Thoracic aorta (tissue), 2 donors: ENCODE data around the gene OR13J1. TPM values are rescaled to one million over a fixed set of nuclear protein-coding genes. Genes with fewer than 3 reads are reported as not detected.

Experiments
- ATAC-seq: fragments of 150-250 bp; one replicate; pipeline ENCODE4 v1.8.0; 2017; ENCODE audit warnings: low read depth; ENCODE audit not compliant: insufficient number of reproducible peaks, low FRiP score
- DNase-seq: peaks from one replicate; pipeline ENCODE4 v3.0.0-alpha.2; 2020; ENCODE audit warnings: low spot score
- H3K27ac ChIP-seq, 2 donors: fragments of 200-600 bp; sonication (generic); 1 replicate in 1 of 2; 2 replicates in 1 of 2; pipeline ENCODE4 v1.5.1; 2016; ENCODE audit warnings: mild to moderate bottlenecking in 2 of 2, moderate library complexity in 2 of 2
- H3K27me3 ChIP-seq: fragments of 200-600 bp; sonication (generic); replicated peaks from 2 replicates; pipeline ENCODE4 v1.6.0; 2016; ENCODE audit warnings: mild to moderate bottlenecking; ENCODE audit not compliant: insufficient read depth
- H3K36me3 ChIP-seq: fragments of 200-600 bp; sonication (generic); one replicate; pipeline ENCODE4 v1.5.1; 2016
- H3K4me1 ChIP-seq, 2 donors: fragments of 200-600 bp; sonication (generic); 1 replicate in 1 of 2; 2 replicates in 1 of 2; pipeline versions ENCODE4 v1.5.1 to v1.6.0; 2016; ENCODE audit warnings: low read depth in 2 of 2, mild to moderate bottlenecking in 1 of 2; ENCODE audit not compliant: control insufficient read depth in 1 of 2
- H3K4me3 ChIP-seq: fragments of 200-600 bp; sonication (generic); 2 replicates; pipeline ENCODE4 v1.5.1; 2016; ENCODE audit warnings: mild to moderate bottlenecking
- H3K9me3 ChIP-seq: fragments of 200-600 bp; sonication (generic); 2 replicates; pipeline ENCODE4 v1.5.1; 2016
- total RNA-seq, 2 donors: library from RNA; depleted of rRNA; stranded (reverse); fragments of >200 nt; gene quantifications; one replicate each; pipeline versions ENCODE4 v1.1.0 to v1.2.3, GENCODE V29; 2016
- TF ChIP-seq, protein P1 (sequence below): fragments of 200-600 bp; sonication (generic); IDR thresholded peaks from one replicate; pipeline ENCODE4 v1.5.1; 2019; ENCODE audit warnings: antibody characterized with exemption

Gene OR13J1
- total RNA-seq, 2 donors from 2014 or later: not detected

DNA sequence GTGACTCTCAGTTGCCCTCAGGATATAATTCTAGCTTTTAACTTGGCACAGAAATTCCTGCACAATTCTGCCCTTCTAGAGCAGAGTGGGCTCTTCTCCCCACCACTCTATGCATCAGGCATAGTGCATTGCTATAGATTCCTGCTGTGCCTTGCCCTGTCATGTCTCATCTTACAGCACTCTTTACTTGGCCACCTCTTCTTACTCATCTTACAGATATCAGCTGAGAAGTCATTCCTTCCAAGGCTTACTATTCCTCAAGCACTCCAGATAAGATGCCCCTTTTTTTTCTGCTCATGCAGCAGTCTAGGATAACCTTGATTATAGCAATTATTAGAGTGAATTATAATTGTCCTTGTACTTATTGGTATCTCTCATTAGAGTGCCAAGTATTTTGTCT lies 47.3 kb downstream of the OR13J1 start:
- Histone ChIP-seq H3K9me3 (no peaks in the 10 kb centered on the region), H3K4me3 (no peak overlapping the region), H3K4me1 (peaks cover 0 to 13% of the 10 kb centered on the region in 2 donors), H3K27me3 (no peaks in the 10 kb centered on the region), H3K36me3 (no peaks in the 10 kb centered on the region), H3K27ac (no peak overlapping the region)
- no peak for ATAC-seq
- TF ChIP-seq, protein P1, sequence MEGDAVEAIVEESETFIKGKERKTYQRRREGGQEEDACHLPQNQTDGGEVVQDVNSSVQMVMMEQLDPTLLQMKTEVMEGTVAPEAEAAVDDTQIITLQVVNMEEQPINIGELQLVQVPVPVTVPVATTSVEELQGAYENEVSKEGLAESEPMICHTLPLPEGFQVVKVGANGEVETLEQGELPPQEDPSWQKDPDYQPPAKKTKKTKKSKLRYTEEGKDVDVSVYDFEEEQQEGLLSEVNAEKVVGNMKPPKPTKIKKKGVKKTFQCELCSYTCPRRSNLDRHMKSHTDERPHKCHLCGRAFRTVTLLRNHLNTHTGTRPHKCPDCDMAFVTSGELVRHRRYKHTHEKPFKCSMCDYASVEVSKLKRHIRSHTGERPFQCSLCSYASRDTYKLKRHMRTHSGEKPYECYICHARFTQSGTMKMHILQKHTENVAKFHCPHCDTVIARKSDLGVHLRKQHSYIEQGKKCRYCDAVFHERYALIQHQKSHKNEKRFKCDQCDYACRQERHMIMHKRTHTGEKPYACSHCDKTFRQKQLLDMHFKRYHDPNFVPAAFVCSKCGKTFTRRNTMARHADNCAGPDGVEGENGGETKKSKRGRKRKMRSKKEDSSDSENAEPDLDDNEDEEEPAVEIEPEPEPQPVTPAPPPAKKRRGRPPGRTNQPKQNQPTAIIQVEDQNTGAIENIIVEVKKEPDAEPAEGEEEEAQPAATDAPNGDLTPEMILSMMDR: no peak
- DNase-seq: no peak

DNA sequence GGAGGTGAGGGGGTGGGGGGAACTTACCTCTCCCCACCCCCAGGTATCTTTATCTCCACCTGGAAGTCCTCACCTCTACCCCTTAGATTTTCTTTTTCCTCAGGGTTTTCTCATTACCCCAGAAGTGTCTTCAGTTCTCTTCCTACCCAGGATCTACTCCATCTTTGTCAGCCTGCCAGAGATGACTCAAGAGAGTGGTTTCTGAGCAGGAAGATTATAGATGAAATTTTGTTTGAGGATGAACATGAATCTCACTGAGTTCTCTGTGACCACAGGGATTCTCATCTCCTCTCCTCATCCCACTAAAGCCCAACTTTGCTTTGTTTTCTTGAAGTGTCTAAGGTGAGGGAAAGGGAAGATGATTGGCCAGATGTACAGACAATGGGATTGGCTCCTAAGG lies 50.1 kb downstream of the OR13J1 start:
- no peaks in the 10 kb centered on the region for H3K36me3 ChIP-seq
- H3K27ac ChIP-seq: no peak overlapping the region
- no peak overlapping the region for H3K4me3 ChIP-seq
- no peaks in the 10 kb centered on the region for H3K27me3 ChIP-seq
- no peak for DNase-seq
- no peaks in the 10 kb centered on the region for H3K9me3 ChIP-seq
- peaks cover 0 to 4% of the 10 kb centered on the region in 2 donors for H3K4me1 ChIP-seq
- TF ChIP-seq, protein P1: no peak
- no peak for ATAC-seq

Other genes starting within 250 kb of the OR13J1 start
- under 1 TPM in 1 of 2 donors, not detected in 1; 0.68 TPM for gene SIT1, start 219.5 kb downstream of the OR13J1 start, total RNA-seq
- 1,000 to 10,000 TPM; 1,550 to 5,543 TPM for gene RMRP, start 212.4 kb downstream of the OR13J1 start, total RNA-seq
- 10 to 100 TPM; 75.2 to 92.2 TPM for gene CCDC107, start 212.1 kb downstream of the OR13J1 start, total RNA-seq
- 1 to 10 TPM in 1 of 2 donors, under 1 TPM in 1; 0.54 to 1.2 TPM for gene ARHGEF39, start 205.2 kb downstream of the OR13J1 start, total RNA-seq
- 10 to 100 TPM in 1 of 2 donors, not detected in 1; 10.7 TPM for gene CA9, start 196.5 kb downstream of the OR13J1 start, total RNA-seq
- 1,000 to 10,000 TPM; 4,158 to 5,700 TPM for gene TPM2, start 180.5 kb downstream of the OR13J1 start, total RNA-seq
- 1,000 to 10,000 TPM in 1 of 2 donors, 100 to 1,000 TPM in 1; 889 to 1,019 TPM for gene TLN1, start 138.2 kb downstream of the OR13J1 start, total RNA-seq
- gene CREB3, start 137.7 kb downstream of the OR13J1 start, total RNA-seq: 10 to 100 TPM; 46.0 to 62.4 TPM
- 100 to 1,000 TPM in 1 of 2 donors, 10 to 100 TPM in 1; 75.8 to 115 TPM for gene GBA2, start 121.2 kb downstream of the OR13J1 start, total RNA-seq
- 10 to 100 TPM; 23.0 to 24.5 TPM for gene RGP1, start 121.1 kb downstream of the OR13J1 start, total RNA-seq
- gene MSMP, start 116.1 kb downstream of the OR13J1 start, total RNA-seq: not detected
- 10 to 100 TPM; 30.8 to 38.2 TPM for gene NPR2, start 78.8 kb downstream of the OR13J1 start, total RNA-seq
- 1 to 10 TPM in 1 of 2 donors, under 1 TPM in 1; 0.21 to 5.7 TPM for gene SPAG8, start 58.1 kb downstream of the OR13J1 start, total RNA-seq
- 10 to 100 TPM; 18.4 to 45.4 TPM for gene HINT2, start 55.4 kb downstream of the OR13J1 start, total RNA-seq
- not detected for gene FAM221B, start 41.7 kb downstream of the OR13J1 start, total RNA-seq
- 10 to 100 TPM; 14.6 to 24.2 TPM for gene TMEM8B, start 41.2 kb downstream of the OR13J1 start, total RNA-seq
- 10 to 100 TPM; 20.4 to 23.6 TPM for gene HRCT1, start 35.8 kb upstream of the OR13J1 start, total RNA-seq
- gene SPAAR, start 39.1 kb upstream of the OR13J1 start, total RNA-seq: 1 to 10 TPM; 3.2 to 4.9 TPM
- gene OR2S2, start 87.8 kb upstream of the OR13J1 start, total RNA-seq: not detected
- 10 to 100 TPM; 19.8 to 30.5 TPM for gene RECK, start 166.5 kb upstream of the OR13J1 start, total RNA-seq